ENCODE measurements around the gene GRIK3.

Gene GRIK3

GRCh38 chr1:37015713-37016112 lies 18.6 kb downstream of the GRIK3 start:
- Mint-ChIP-seq H3K27ac (no peak overlapping the region), H3K9me3 (no peaks in the 10 kb centered on the region), H3K4me1 (ENCODE audit: low read depth) (no peaks in the 10 kb centered on the region), H3K4me3 (no peak overlapping the region), H3K36me3 (ENCODE audit: low read depth) (no peaks in the 10 kb centered on the region), H3K27me3 (peaks cover 1% of the 10 kb centered on the region)
- intact Hi-C loops (cut with micrococcal nuclease) = no loop called here

- Mint-ChIP-seq H3K27me3 (no peaks in the 10 kb centered on the region), H3K27ac (no peak overlapping the region), H3K9me3 (no peaks in the 10 kb centered on the region), H3K4me1 (ENCODE audit: low read depth) (no peaks in the 10 kb centered on the region), H3K4me3 (no peak overlapping the region), H3K36me3 (ENCODE audit: low read depth) (no peaks in the 10 kb centered on the region)
- intact Hi-C loops (cut with micrococcal nuclease) = no loop called here
Observed at GRCh38 chr1:37012226-37012625, 22.1 kb downstream of the GRIK3 start.

- intact Hi-C loops (cut with micrococcal nuclease) = no loop called here
- H3K4me1 Mint-ChIP-seq (ENCODE audit: low read depth) = no peaks in the 10 kb centered on the region
- H3K27ac Mint-ChIP-seq = no peak overlapping the region
- no peaks in the 10 kb centered on the region for H3K36me3 Mint-ChIP-seq (ENCODE audit: low read depth)
- no peak overlapping the region for H3K4me3 Mint-ChIP-seq
- H3K27me3 Mint-ChIP-seq = no peaks in the 10 kb centered on the region
- H3K9me3 Mint-ChIP-seq = no peaks in the 10 kb centered on the region
Observed at GRCh38 chr1:37010011-37010410, 24.3 kb downstream of the GRIK3 start.

- no peaks in the 10 kb centered on the region for H3K9me3 Mint-ChIP-seq
- intact Hi-C loops (cut with micrococcal nuclease) = no loop called here
- no peak overlapping the region for H3K4me3 Mint-ChIP-seq
- H3K4me1 Mint-ChIP-seq (ENCODE audit: low read depth) = no peaks in the 10 kb centered on the region
- H3K27me3 Mint-ChIP-seq = no peaks in the 10 kb centered on the region
- H3K36me3 Mint-ChIP-seq (ENCODE audit: low read depth) = no peaks in the 10 kb centered on the region
- no peak overlapping the region for H3K27ac Mint-ChIP-seq
Observed at GRCh38 chr1:37009521-37009920, 24.8 kb downstream of the GRIK3 start.

GRCh38 chr1:37006132-37006868 lies 28.0 kb downstream of the GRIK3 start:
- Mint-ChIP-seq H3K4me1 (ENCODE audit: low read depth) (no peaks in the 10 kb centered on the region), H3K4me3 (no peak overlapping the region), H3K27ac (no peak overlapping the region), H3K9me3 (no peaks in the 10 kb centered on the region), H3K36me3 (ENCODE audit: low read depth) (no peaks in the 10 kb centered on the region), H3K27me3 (no peaks in the 10 kb centered on the region)
- intact Hi-C loops (cut with micrococcal nuclease) = no loop called here

- Mint-ChIP-seq H3K36me3 (ENCODE audit: low read depth) (no peaks in the 10 kb centered on the region), H3K4me1 (ENCODE audit: low read depth) (no peaks in the 10 kb centered on the region), H3K27ac (no peak overlapping the region), H3K27me3 (no peaks in the 10 kb centered on the region), H3K9me3 (no peaks in the 10 kb centered on the region), H3K4me3 (no peak overlapping the region)
- intact Hi-C loops (cut with micrococcal nuclease) = no loop called here
Observed at GRCh38 chr1:37002898-37003297, 31.4 kb downstream of the GRIK3 start.

GRCh38 chr1:37001703-37002102 lies 32.6 kb downstream of the GRIK3 start:
- H3K4me1 Mint-ChIP-seq (ENCODE audit: low read depth) = no peaks in the 10 kb centered on the region
- H3K4me3 Mint-ChIP-seq = no peak overlapping the region
- H3K9me3 Mint-ChIP-seq = no peaks in the 10 kb centered on the region
- no peaks in the 10 kb centered on the region for H3K36me3 Mint-ChIP-seq (ENCODE audit: low read depth)
- intact Hi-C loops (cut with micrococcal nuclease) = no loop called here
- H3K27ac Mint-ChIP-seq = no peak overlapping the region
- no peaks in the 10 kb centered on the region for H3K27me3 Mint-ChIP-seq

GRCh38 chr1:36996106-36996505 lies 38.2 kb downstream of the GRIK3 start:
- H3K36me3 Mint-ChIP-seq (ENCODE audit: low read depth) = no peaks in the 10 kb centered on the region
- H3K27ac Mint-ChIP-seq = no peak overlapping the region
- intact Hi-C loops (cut with micrococcal nuclease) = no loop called here
- no peaks in the 10 kb centered on the region for H3K9me3 Mint-ChIP-seq
- H3K4me1 Mint-ChIP-seq (ENCODE audit: low read depth) = no peaks in the 10 kb centered on the region
- peaks cover 3% of the 10 kb centered on the region for H3K27me3 Mint-ChIP-seq
- H3K4me3 Mint-ChIP-seq = no peak overlapping the region

- Mint-ChIP-seq H3K9me3 (no peaks in the 10 kb centered on the region), H3K36me3 (ENCODE audit: low read depth) (no peaks in the 10 kb centered on the region), H3K4me3 (no peak overlapping the region), H3K4me1 (ENCODE audit: low read depth) (no peaks in the 10 kb centered on the region), H3K27ac (no peak overlapping the region), H3K27me3 (peaks cover 3% of the 10 kb centered on the region)
- intact Hi-C loops (cut with micrococcal nuclease) = no loop called here
Observed at GRCh38 chr1:36994868-36995267, 39.4 kb downstream of the GRIK3 start.

GRCh38 chr1:36994294-36994693 lies 40.0 kb downstream of the GRIK3 start:
- Mint-ChIP-seq H3K27ac (no peak overlapping the region), H3K9me3 (no peaks in the 10 kb centered on the region), H3K4me1 (ENCODE audit: low read depth) (no peaks in the 10 kb centered on the region), H3K27me3 (peaks cover 3% of the 10 kb centered on the region), H3K36me3 (ENCODE audit: low read depth) (no peaks in the 10 kb centered on the region), H3K4me3 (no peak overlapping the region)
- intact Hi-C loops (cut with micrococcal nuclease) = no loop called here

- intact Hi-C loops (cut with micrococcal nuclease) = no loop called here
- Mint-ChIP-seq H3K36me3 (ENCODE audit: low read depth) (no peaks in the 10 kb centered on the region), H3K27me3 (peaks cover 5% of the 10 kb centered on the region)
Observed at GRCh38 chr1:36992139-36992943, 42.0 kb downstream of the GRIK3 start.

GRCh38 chr1:36991551-36991950 lies 42.8 kb downstream of the GRIK3 start:
- H3K27me3 Mint-ChIP-seq = peaks cover 5% of the 10 kb centered on the region
- H3K4me1 Mint-ChIP-seq (ENCODE audit: low read depth) = no peaks in the 10 kb centered on the region
- H3K36me3 Mint-ChIP-seq (ENCODE audit: low read depth) = no peaks in the 10 kb centered on the region
- H3K27ac Mint-ChIP-seq = no peak overlapping the region
- no peak overlapping the region for H3K4me3 Mint-ChIP-seq
- intact Hi-C loops (cut with micrococcal nuclease) = no loop called here
- H3K9me3 Mint-ChIP-seq = no peaks in the 10 kb centered on the region

More at GRCh38 chr1:36992139-36992943, 42.0 kb downstream of the GRIK3 start:
- no peaks in the 10 kb centered on the region for H3K9me3 Mint-ChIP-seq
- H3K27ac Mint-ChIP-seq = no peak overlapping the region
- no peak overlapping the region for H3K4me3 Mint-ChIP-seq
- no peaks in the 10 kb centered on the region for H3K4me1 Mint-ChIP-seq (ENCODE audit: low read depth)

- Mint-ChIP-seq H3K9me3 (no peaks in the 10 kb centered on the region), H3K27ac (no peak overlapping the region), H3K4me3 (no peak overlapping the region), H3K4me1 (ENCODE audit: low read depth) (no peaks in the 10 kb centered on the region), H3K36me3 (ENCODE audit: low read depth) (no peaks in the 10 kb centered on the region), H3K27me3 (peaks cover 5% of the 10 kb centered on the region)
- intact Hi-C loops (cut with micrococcal nuclease) = no loop called here
Observed at GRCh38 chr1:36990928-36991327, 43.4 kb downstream of the GRIK3 start.

- no peaks in the 10 kb centered on the region for H3K36me3 Mint-ChIP-seq (ENCODE audit: low read depth)
- no peaks in the 10 kb centered on the region for H3K9me3 Mint-ChIP-seq
- H3K27ac Mint-ChIP-seq = no peak overlapping the region
- intact Hi-C loops (cut with micrococcal nuclease) = no loop called here
- no peaks in the 10 kb centered on the region for H3K4me1 Mint-ChIP-seq (ENCODE audit: low read depth)
- no peak overlapping the region for H3K4me3 Mint-ChIP-seq
- H3K27me3 Mint-ChIP-seq = peaks cover 5% of the 10 kb centered on the region
Observed at GRCh38 chr1:36989241-36989640, 45.1 kb downstream of the GRIK3 start.
